ENCODE data around the gene NFS1.
"Not testable (repeated sequence)": the region's sequence is repeated elsewhere in the genome, so short reads cannot be mapped to it uniquely, and the experiment has no call there.

NFS1 gene

DNA sequence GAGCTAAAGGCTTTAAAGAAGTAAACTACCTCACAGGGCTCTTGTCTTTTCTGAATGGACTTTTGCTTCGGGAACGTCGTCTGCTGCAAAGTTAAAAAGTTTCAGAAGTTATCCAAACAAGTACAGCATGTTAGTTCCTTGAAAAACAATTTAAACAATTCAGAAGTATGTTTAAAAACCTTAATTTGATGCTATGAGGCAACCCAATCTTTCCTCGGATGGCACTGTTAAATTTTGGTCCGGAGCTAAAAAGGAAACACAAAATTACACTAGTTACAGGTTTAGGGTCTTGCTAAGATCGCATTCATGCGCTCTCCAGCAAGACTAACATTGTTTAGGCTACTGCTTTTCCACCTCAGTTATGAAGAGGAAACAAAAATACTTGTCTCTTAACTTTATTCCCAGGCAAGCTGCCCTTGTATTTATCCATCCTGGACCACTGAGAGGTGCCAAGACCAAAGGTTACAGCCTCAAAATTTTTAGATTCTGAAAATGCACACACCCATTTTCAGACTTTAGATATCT, 30.2 kb upstream of the NFS1 start:
- DNase-seq (ENCODE audit: low read depth) = no peak

DNA sequence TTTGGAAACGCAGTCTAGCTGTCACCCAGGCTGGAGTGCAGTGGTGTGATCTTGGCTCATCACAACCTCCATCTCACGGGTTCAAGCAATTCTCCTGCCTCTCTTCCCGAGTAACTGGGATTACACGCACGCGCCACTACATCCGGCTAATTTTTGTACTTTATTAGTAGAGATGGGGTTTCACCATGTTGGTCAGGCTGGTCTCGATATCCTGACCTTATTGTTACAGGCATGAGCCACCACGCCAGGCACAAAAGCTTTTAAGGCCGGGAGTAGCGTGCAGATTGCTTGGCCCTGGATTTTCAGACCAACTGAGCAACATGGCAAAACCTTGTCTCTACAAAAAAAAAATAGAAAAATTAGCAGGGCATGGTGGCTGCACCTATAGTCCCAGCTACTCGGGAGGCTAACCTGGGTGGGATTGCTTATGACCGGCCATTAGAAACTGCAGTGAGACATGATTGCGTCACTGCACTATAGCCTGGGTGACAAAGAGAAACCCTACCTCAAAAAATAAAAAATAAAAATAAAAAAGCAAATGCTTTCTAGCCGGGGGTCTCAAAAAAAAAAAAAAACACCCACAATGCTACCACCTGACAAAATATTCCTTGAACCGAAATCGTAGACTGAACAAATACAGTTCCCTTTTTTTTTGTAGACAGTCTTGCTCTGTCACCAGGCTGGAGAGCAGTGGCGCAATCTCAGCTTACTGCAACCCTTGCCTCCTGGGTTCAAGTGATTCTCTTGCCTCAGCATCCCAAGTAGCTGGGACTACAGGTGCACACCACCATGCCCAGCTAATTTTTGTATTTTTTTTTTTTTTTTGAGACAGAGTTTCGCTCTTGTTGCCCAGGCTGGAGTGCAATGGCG, 27.9 kb upstream of the NFS1 start:
- no peak for DNase-seq (ENCODE audit: low read depth)

DNA sequence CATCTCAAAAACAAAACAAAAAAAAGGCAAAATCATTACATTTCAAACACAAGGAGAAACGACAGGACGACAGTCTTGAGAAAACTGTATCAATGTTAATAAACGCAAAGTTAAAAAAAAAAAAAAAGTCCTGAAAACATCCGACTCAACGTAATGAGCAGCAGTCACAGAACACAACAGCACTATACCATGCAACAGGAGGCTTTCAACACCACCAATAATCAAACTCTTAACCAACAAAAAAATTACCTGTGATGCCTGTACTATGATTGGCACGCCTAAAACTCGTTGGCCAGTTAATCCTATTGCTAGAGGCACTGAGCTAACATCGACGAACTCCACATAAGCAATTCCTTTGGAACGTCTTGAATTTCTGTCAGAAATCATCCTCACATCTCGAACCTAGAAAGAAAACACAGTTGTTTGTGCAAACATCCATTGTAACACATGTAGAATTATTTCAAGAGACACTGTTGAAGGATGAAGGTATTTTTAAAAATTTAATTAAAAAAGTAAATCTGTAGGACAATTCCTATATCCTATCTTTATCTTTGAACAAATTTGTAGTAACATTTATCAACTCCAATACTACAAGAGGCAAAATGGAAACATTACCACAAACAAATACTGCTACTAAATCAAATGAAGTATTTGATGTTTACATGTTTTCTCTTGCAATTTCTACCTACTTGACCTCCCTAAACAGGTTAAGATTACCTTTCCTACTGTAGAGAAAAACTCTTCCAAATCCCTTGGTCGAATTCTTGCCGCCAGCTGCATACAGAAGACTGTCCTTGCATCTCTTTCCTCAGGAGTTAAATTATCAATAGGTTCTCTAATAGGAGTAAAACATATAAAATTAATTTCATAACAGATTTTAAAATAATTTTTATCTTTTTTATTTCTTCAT, 25.4 kb upstream of the NFS1 start:
- DNase-seq (ENCODE audit: low read depth) = no peak

DNA sequence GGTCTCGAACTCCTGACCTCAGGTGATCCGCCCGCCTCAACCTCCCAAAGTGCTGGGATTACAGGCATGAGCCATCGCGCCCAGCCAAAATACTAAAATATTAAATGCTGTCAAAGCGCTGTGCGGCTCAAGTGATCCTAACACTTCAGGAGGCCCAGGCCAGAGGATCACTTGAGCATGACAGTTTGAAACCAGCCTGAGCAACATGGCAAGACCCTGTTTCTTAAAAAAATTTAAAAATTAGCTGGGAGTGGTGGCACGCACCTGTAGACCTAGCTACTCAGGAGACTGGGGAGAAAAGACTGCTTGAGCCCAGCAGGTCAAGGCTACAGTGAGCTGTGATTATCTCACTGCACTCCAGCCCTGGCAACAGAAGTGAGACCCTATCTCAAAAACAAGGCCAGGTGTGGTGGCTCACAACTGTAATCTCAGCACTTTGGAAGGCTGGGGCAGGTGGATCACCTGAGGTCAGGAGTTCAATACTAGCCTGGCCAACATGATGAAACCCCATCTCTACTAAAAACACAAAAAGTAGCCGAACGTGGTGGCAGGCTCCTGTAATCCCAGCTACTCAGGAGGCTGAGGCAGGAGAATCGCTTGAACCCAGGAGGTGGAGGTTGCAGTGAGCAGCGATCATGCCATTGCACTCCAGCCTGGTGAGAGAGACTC, 24.6 kb upstream of the NFS1 start:
- not testable (repeated sequence) for DNase-seq (ENCODE audit: low read depth)

DNA sequence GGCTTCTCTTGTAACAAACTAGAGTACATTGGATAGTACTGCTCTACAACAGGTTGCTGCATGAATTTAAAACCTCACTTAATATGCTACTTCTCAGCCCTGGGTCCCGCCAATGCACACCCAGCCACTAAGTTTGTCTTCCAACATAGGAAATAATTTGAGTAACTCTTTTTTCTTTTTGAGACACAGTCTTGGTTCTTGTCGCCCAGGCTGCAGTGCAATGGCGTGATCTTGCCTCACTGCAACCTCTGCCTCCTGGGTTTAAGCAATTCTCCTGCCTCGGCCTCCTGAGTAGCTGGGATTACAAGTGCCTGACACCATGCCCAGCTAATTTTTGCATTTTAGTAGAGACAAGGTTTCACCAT, 24.1 kb upstream of the NFS1 start:
- DNase-seq (ENCODE audit: low read depth) = not testable (repeated sequence)

DNA sequence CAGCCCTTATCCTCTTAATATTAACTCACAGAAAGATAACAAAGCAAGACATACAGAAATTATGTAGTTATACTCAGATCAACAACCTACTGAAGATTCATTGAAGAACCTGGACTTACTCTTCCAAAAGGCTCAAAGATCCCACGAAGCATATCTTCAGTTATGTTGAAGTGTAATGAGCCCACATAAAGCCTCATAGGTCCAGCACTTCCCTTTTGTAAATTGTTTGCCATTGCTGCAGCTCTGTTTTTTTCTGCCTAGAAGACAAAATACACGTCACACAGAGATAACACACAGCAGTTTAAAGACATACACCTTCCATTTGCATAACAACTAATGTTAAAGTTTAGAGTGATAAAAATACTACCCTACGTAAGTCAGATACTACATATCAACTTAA, 22.5 kb upstream of the NFS1 start:
- DNase-seq (ENCODE audit: low read depth) = no peak

DNA sequence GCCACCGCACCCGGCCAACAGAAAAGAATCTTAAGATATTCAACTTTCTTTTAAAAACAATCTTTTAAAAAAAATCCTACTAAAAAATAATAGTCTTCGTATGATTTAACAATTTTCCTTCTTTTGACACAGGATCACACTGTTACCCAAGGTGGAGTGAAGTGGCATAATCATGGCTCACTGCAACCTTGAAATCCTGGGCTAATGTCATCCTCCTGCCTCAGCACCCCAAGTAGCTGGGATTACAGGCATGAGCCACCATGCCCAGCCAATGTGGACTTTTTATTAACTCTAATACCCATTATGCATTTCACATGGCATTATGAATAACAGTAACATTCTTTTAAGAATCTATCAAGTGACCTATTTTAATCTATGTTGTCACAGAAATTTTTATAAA, 22.1 kb upstream of the NFS1 start:
- no peak for DNase-seq (ENCODE audit: low read depth)

DNA sequence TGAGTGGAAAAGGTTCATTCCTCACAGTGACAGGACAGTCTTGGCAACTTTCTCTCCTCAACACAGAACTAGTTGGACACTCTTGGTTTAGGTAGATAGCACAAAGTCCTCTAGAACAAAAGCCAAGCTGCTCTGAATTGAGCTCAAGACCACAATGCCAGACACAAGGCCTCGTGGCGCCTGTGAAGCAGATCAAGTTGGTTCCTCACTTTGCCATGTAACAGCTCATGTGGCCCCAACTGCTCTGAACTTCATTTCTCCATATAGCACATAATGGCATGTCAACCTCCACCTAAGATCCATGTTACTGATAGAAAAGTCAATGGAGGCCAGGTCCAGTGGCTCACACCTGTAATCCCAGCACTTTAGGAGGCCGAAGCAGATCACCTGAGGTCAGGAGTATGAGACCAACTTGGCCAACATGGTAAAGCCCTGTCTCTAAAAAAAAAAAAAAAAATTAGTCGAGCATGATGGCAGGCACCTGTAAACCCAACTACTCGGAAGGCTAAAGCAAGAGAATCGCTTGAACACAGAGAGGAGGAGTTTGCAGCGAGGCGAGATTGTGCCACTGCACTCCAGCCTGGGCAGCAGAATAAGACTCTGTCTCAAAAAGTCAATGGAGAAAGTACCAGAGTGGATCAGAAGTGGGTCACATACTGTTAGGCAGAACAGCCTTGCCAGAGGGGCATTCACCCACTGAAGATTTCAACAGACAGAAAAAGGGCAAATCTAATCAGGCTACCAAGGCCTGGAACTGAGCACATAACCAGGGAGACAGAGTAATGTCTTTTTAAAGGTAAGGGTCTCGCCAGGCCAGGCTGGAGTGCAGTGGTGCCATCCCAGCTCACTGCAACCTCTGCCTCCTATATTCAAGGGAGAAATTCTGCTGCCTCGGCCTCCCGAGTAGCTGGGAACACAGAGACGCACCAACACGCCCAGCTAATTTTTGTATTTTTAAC, 21.3 kb upstream of the NFS1 start:
- DNase-seq (ENCODE audit: low read depth) = no peak

DNA sequence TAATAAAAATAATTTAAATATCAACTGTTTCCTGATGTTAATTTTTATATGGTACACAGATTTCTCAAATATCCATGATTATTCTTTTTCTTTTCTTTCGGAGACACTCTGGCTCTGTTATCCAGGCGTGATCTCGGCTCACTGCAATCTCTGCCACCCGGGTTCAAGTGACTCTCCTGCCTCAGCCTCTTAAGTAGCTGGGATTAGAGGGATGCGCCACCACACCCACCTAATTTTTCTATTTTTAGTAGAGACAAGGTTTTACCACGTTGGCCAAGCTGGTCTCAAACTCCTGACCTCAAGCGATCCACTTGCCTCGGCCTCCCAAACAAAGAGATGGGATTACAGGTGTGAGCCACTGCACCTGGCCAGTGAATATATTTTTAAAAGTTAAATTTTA, 20.6 kb upstream of the NFS1 start:
- DNase-seq (ENCODE audit: low read depth) = no peak

DNA sequence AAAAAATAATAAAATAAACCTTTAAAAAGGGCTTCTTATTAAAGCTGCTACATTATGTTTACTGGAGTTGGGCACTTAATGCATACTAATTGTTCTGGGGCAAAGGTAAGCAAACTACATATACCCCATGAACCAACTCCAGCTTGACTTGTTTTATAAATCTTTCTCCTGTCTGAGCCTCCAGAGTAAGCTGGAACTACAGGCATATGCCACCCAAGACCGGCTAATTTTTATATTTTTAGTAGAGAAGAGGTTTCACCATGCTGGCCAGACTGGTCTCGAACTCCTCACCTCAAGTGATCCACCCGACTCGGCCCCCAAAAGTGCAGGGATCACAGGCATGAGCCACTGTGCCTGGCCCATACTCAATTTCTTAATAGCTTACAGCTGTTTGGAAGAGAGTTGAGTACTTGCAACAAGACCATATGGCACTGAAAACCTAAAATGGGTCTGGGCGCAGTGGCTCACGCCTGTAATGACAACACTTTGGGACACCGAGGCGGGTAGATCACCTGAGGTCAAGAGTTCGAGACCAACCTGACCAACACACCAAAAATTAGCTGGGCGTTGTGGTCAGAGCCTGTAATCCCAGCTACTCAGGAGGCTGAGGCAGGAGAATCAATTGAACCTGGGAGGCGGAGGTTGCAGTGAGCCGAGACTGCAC, 20.0 kb upstream of the NFS1 start:
- DNase-seq (ENCODE audit: low read depth) = no peak

DNA sequence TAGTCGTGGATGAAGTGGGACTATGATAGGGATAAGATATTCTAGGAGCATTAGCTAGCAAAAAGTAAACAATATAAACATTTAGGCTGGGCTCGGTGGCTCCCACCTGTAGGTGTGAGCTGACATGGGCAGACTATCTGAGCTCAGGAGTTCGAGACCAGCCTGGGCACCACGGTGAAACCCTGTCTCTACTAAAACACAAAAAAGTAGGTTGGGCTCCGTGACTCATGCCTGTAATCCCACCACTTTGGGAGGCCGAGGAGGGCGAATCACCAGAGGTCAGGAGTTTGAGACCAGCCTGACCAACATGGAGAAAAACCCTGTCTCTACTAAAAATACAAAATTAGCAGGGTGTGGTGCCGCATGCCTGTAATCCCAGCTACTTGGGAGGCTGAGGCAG, 19.2 kb upstream of the NFS1 start:
- DNase-seq (ENCODE audit: low read depth) = not testable (repeated sequence)

DNA sequence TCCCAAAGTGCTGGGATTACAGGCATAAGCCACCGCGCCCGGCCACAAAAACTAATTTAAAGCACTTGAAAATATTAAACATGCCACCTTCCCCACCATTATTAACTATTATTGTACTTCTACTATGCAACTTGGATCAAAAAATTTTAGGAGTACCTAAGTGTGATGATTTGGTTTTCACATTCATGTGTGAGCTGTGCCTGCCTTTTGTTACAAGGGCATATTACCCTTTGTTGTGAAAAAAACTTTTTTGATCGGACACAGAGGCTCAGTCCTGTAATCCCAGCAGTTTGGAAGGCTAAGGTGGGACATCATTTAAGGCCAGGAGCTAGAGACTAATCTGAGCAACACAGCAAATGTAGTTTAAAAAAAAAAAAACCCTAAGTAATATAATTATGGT, 17.2 kb upstream of the NFS1 start:
- no peak for DNase-seq (ENCODE audit: low read depth)

DNA sequence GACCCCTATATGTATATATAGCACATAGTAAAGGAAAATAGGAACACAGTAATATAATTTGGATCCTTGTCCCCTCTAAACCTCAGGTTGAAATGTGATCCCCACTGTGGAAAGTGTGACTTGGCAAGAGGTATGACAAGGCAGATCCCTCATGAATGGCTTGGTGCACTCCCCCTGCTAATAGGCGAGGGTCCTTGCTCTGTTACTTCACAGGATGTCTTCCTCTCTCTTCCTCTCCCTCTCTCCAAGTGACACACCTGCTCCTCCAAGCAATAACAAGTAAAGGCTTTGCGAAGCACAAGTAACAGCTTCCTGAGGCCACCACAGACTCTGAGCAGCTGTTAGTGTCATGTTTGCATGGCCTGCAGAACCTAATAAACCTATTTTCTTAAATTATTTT, 16.5 kb upstream of the NFS1 start:
- no peak for DNase-seq (ENCODE audit: low read depth)

DNA sequence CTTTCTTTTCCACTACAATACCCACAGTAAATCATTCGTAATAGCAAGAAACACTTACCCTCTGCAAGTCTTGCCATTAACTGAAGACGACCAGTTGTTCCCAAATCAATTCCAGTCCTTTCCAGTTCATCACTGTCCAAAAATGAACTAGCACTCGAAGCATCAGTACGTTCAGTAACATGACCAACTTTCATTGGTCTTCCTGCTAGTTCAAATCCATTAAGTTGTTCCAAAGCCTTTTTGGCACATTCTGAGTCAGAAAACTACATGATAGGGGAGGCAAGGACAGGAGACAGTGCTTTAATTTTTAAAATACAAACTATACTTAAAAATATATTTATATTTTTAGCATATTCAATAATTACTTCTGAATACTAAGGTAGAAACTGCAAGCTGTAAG, 15.0 kb upstream of the NFS1 start:
- DNase-seq (ENCODE audit: low read depth) = no peak

DNA sequence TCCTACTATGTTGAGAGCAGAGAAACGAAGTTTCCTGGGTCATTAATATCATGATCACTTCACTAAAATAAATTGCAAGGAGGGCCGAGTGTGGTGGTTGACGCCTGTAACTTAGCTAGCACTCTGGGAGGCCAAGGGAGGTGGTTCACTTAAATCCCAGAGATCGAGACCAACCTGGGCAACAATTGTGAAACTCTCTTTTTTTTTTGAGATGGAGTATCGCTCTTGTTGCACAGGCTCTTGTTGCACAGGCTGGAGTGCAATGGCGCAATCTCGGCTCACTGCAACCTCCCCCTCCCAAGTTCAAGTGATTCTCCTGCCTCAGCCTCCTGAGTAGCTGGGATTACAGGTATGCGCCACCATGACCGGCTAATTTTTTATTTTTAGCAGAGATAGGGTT, 14.0 kb upstream of the NFS1 start:
- DNase-seq (ENCODE audit: low read depth) = not testable (repeated sequence)

DNA sequence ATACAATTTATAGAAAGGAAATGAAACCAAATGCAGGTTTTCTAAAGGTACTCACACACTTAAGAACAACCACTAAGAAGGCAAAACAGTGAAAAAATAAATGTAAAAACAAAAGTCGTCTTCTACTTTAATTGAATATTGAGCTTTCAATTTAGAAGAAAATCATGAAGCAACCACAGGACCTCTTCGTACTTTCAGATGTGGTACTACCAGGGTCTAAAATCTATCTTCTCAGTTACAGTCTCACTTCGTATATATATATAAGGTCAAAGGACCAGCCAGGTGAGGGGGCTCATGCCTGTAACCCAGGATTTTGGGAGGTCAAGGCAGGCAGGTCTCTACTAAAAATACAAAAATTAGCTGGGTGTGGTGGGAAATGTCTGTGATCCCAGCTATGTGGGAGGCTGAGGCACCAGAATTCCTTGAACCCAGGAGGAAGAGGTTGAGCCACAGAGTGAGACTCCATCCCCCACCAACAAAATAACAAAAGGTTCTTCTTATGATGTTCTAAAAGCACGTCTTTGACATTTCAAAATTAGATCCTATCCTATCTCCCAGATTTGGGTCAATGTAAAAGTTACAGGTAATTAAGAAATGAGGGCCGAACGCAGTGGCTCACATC, 12.5 kb upstream of the NFS1 start:
- DNase-seq (ENCODE audit: low read depth) = no peak

DNA sequence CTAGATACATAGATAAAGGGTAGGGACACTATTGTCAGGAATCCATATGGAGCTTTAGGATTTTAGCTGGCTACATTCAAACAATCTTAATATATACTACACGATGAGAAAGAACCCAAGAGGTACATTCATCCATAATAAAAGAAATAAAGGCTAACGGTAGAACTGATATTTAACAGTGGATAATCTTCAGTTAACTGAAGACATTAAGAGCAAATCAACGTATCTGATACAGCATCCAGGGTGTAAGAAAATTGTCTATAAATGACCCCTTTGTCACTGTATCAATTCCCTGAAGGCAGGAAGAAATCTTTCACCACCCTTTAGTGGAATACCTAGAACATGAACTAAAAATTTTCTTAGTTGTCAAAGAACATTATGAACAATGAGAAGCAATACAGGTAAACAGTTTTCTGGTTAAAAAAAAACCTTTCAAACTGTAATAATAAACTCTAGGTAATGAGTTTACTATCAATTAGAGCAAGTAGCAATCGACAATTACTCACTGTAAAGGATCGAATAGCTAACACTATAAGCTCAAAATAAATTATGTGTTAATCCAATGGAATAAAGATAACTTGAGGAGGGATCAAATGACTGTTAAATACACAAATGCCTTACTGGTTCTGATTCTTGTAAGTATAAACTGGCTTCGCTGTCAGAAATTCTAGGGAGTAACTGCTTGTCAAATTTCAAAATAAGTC, 11.9 kb upstream of the NFS1 start:
- DNase-seq (ENCODE audit: low read depth) = no peak

DNA sequence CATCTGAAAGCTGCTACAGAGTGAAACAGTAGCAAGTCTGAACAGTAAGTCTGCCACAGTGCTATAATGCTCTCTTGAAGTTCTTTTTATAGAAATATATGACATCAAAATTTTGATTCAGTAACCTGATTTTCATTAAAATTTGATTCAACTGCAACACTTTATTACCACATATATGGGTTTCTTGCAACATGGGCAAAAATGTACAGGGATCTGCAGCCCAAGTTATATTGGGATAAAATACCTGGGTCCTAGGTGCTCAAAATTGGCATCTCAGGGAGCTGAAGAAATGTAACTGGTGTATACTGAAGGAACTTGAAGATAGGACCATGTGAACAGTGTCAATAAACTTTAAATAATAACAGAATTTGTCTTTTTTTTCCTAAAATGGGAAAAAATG, 10.9 kb upstream of the NFS1 start:
- DNase-seq (ENCODE audit: low read depth) = no peak

DNA sequence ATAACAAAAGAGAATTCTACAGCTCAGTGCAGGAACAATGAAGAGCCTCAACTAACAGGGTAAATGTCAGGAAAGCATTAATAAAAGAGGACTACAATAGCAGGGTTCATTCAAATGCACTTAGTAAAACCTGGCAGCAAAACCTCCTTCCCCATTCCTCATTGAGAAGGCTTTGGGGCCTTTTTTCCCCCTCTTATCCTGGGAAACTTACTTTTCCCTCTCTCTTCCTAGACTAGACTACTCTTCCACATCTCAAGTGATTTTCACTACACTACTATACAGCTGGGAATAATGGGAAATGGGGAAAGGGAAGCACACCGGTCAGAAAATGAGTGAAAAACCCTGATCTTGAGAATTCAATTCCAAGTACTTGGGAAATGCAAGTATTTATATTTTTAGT, 10.1 kb upstream of the NFS1 start:
- no peak for DNase-seq (ENCODE audit: low read depth)

DNA sequence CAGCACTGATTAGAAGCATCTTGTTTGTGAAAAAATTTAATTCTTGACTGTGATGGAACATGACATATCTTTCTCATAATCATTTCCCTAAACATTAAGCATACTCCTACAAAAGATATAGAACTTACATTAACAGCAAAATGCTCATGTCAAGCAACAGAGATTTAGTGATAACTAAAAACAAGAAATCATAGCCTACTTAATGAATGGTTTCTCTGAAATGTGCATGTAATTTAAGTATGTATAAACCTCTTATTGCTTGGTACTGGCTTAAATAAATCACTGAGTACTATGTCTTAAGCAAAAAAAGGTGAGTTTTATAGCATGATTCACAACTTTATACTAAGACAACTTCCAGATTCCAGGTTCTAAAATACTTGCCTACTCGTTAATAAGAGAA, 9.3 kb upstream of the NFS1 start:
- DNase-seq (ENCODE audit: low read depth) = no peak
